Transverse colon (tissue), 4 donors: ENCODE results near the gene TM9SF1. TPM values are rescaled to one million over a fixed set of nuclear protein-coding genes. Genes with fewer than 3 reads are reported as not detected.
A peak's percentile ranks its signal among the peaks of the same experiment; 100 is the strongest.

Source experiments
- DNase-seq: peaks from one replicate; pipeline ENCODE4 v3.0.0-alpha.2; 2019
- H3K27ac ChIP-seq, 4 donors: fragments of 200-600 bp; sonication (generic); 2 replicates each; pipeline ENCODE4 v1.5.1; 2016 to 2018; ENCODE audit warnings: inconsistent platforms in 4 of 4
- H3K27me3 ChIP-seq: fragments of 200-600 bp; sonication (generic); 2 replicates; pipeline ENCODE4 v1.5.1; 2017; ENCODE audit warnings: inconsistent platforms
- H3K36me3 ChIP-seq, 4 donors: fragments of 200-600 bp; sonication (generic); 2 replicates each; pipeline ENCODE4 v1.5.1; 2017 to 2019; ENCODE audit warnings: inconsistent platforms in 4 of 4
- H3K4me1 ChIP-seq, 4 donors: fragments of 200-600 bp; sonication (generic); 2 replicates each; pipeline ENCODE4 v1.5.1; 2017 to 2020; ENCODE audit warnings: inconsistent platforms in 4 of 4
- H3K4me3 ChIP-seq, 4 donors: fragments of 200-600 bp; sonication (generic); 1 replicate in 1 of 4; 2 replicates in 3 of 4; pipeline versions ENCODE4 v1.5.1 to v1.6.1; 2017 to 2019; ENCODE audit warnings: inconsistent platforms in 4 of 4
- H3K9me3 ChIP-seq, 2 donors: fragments of 200-600 bp; sonication (generic); 2 replicates each; pipeline ENCODE4 v1.5.1; 2017 to 2019; ENCODE audit warnings: inconsistent platforms in 2 of 2
- CTCF ChIP-seq, 5 experiments: fragments of 200-600 bp in 3 of 5; fragments of 450-650 bp in 2 of 5; sonication (generic) in 3 of 5; IDR thresholded peaks; 1 replicate in 2 of 5; 2 replicates in 3 of 5; pipeline ENCODE4 v1.5.1; 2016 to 2017; ENCODE audit warnings: antibody characterized with exemption in 5 of 5, inconsistent platforms in 3 of 5, mild to moderate bottlenecking in 2 of 5, moderate library complexity in 1 of 5
- EP300 ChIP-seq: sonication (generic); formaldehyde crosslinking; IDR thresholded peaks from one replicate; pipeline ENCODE4 v1.6.1; 2017; ENCODE audit warnings: antibody characterized with exemption, low read depth
- POLR2A ChIP-seq: fragments of 450-650 bp; IDR thresholded peaks from one replicate; pipeline ENCODE4 v1.6.1; 2016; ENCODE audit warnings: antibody characterized with exemption, mild to moderate bottlenecking, moderate library complexity
- POLR2AphosphoS5 ChIP-seq, 3 donors: sonication (generic); formaldehyde crosslinking; IDR thresholded peaks; one replicate each; pipeline ENCODE4 v1.6.1; 2016; ENCODE audit warnings: antibody characterized with exemption in 3 of 3
- WGBS, 2 donors: methylation state at CpG; one replicate each; pipeline ENCODE4 v1.1.5; 2018; ENCODE audit warnings: low coverage in 1 of 2; 5-methylcytosine and 5-hydroxymethylcytosine counted together
- in situ Hi-C, 4 donors: fragments of 200-750 bp; cut with MboI; loops; one replicate each; pipeline versions ENCODE4 v1.15.0 to v1.15.1; 2017; ENCODE audit warnings: low sequenced_read_pairs in 3 of 4, low pct_ligation_motif_present in 1 of 4, low pct_unique_long_range_greater_than_20kb in 1 of 4
- intact Hi-C: fragments of 100-400 bp; cut with DNase I; formaldehyde crosslinking; loops from one replicate; pipeline ENCODE4 v1.15.1; 2023; ENCODE audit warnings: low total_unique reads
- total RNA-seq, 4 donors: library from RNA; depleted of rRNA; stranded (reverse); fragments of >200 nt; gene quantifications; one replicate each; pipeline ENCODE4 v1.1.0, GENCODE V29; 2016

The TM9SF1 gene
- total RNA-seq, 4 donors from 2014 or later: 32.9 to 127 (median 63.9) TPM

- H3K4me3 ChIP-seq: no peak overlapping the region
- H3K9me3 ChIP-seq: no peaks in the 10 kb centered on the region
- no peak overlapping the region for H3K27ac ChIP-seq
- intact Hi-C loops: no loop called here
- in situ Hi-C loops: no loop called here
- H3K27me3 ChIP-seq: no peaks in the 10 kb centered on the region
- 60 to 90% methylated on average over 2 to 11 of the region's 14 CpGs for WGBS, 2 donors
- no peak for TF ChIP-seq POLR2AphosphoS5 (IDR thresholded peaks at IDR 0.05)
- TF ChIP-seq POLR2A: no peak
- TF ChIP-seq CTCF (IDR thresholded peaks at IDR 0.05): no peak
- TF ChIP-seq EP300: no peak
- no peak for DNase-seq
- peaks cover 0 to 28% (median 0%) of the 10 kb centered on the region in 4 donors for H3K36me3 ChIP-seq
- peaks cover 5 to 12% (median 7%) of the 10 kb centered on the region in 4 donors for H3K4me1 ChIP-seq
These were observed 12.9 kb downstream of the TM9SF1 start for GRCh38 chr14:24182110-24182882.

GRCh38 chr14:24181371-24182077, 13.7 kb downstream of the TM9SF1 start:
- intact Hi-C loops (no loop called here), in situ Hi-C loops (no loop called here)
- Histone ChIP-seq H3K4me3 (no peak overlapping the region), H3K4me1 (peaks cover 5 to 11% (median 6%) of the 10 kb centered on the region in 4 donors), H3K27ac (peak overlapping the region in 1 of 4 donors; percentile 68), H3K36me3 (peaks cover 0 to 33% (median 3%) of the 10 kb centered on the region in 4 donors), H3K9me3 (no peaks in the 10 kb centered on the region), H3K27me3 (no peaks in the 10 kb centered on the region)
- no peak for DNase-seq
- WGBS, 2 donors: 93% methylated on average over 19 of the region's 19 CpGs; no CpG with 5 or more reads in 1 of the 2 donors
- TF ChIP-seq CTCF (IDR thresholded peaks at IDR 0.05): no peak
- TF ChIP-seq POLR2AphosphoS5 (IDR thresholded peaks at IDR 0.05): peak in 1 of 3 donors; percentile 6

- Histone ChIP-seq H3K36me3 (peaks cover 0 to 33% (median 3%) of the 10 kb centered on the region in 4 donors), H3K27me3 (no peaks in the 10 kb centered on the region), H3K9me3 (no peaks in the 10 kb centered on the region), H3K4me1 (peaks cover 5 to 11% (median 6%) of the 10 kb centered on the region in 4 donors), H3K4me3 (no peak overlapping the region), H3K27ac (peak overlapping the region; percentile 68 to 78 (median 72))
- intact Hi-C loops: no loop called here
- in situ Hi-C loops: no loop called here
- no peak for DNase-seq
- no peak for TF ChIP-seq EP300
- TF ChIP-seq POLR2A: no peak
- no peak for TF ChIP-seq CTCF (IDR thresholded peaks at IDR 0.05)
- TF ChIP-seq POLR2AphosphoS5 (IDR thresholded peaks at IDR 0.05): no peak
- WGBS, 2 donors: 53 to 62% methylated on average over 3 to 18 of the region's 18 CpGs
These were observed 15.1 kb downstream of the TM9SF1 start for GRCh38 chr14:24179961-24180796.
